Loucy (cell line): ENCODE data around the gene RBM6.

Experiments
- H2AFZ ChIP-seq: fragments of 200-600 bp; sonication (generic); 2 replicates; pipeline ENCODE4 v1.6.0; 2016; ENCODE audit warnings: antibody characterized with exemption, mild to moderate bottlenecking, low read length, moderate library complexity
- H3F3A ChIP-seq: fragments of 200-600 bp; 2 replicates; pipeline ENCODE4 v1.6.0; 2016; ENCODE audit warnings: antibody characterized with exemption, low read depth, mild to moderate bottlenecking
- H3K27me3 ChIP-seq: fragments of 200-600 bp; sonication (generic); 2 replicates; pipeline ENCODE4 v1.6.1; 2014; ENCODE audit warnings: low read length, mild to moderate bottlenecking; ENCODE audit not compliant: insufficient read depth, poor library complexity, severe bottlenecking
- H3K36me3 ChIP-seq: fragments of 200-600 bp; sonication (generic); 2 replicates; pipeline ENCODE4 v1.6.1; 2016; ENCODE audit warnings: low read length; ENCODE audit not compliant: insufficient read depth
- H3K4me1 ChIP-seq: fragments of 200-600 bp; sonication (generic); 2 replicates; pipeline ENCODE4 v1.5.1; 2014; ENCODE audit warnings: low read length, mild to moderate bottlenecking; ENCODE audit not compliant: insufficient read depth, poor library complexity, severe bottlenecking
- H3K4me2 ChIP-seq: fragments of 200-600 bp; sonication (generic); 2 replicates; pipeline ENCODE4 v1.6.0; 2014; ENCODE audit warnings: antibody characterized with exemption, low read length, low read depth, mild to moderate bottlenecking; ENCODE audit not compliant: poor library complexity, severe bottlenecking
- H3K4me3 ChIP-seq: fragments of 200-600 bp; sonication (generic); 2 replicates; pipeline ENCODE4 v1.5.1; 2014; ENCODE audit warnings: low read length, mild to moderate bottlenecking, mixed read lengths; ENCODE audit not compliant: poor library complexity, severe bottlenecking
- H3K79me2 ChIP-seq: fragments of 200-600 bp; sonication (generic); 2 replicates; pipeline ENCODE4 v1.6.1; 2014; ENCODE audit warnings: low read length; ENCODE audit not compliant: insufficient read depth
- H3K9ac ChIP-seq: fragments of 200-600 bp; sonication (generic); 2 replicates; pipeline ENCODE4 v1.6.0; 2014; ENCODE audit warnings: mild to moderate bottlenecking, low read depth, low read length, moderate library complexity; ENCODE audit not compliant: poor library complexity, severe bottlenecking
- H3K9me2 ChIP-seq: fragments of 200-600 bp; sonication (generic); replicated peaks from 2 replicates; pipeline ENCODE4 v1.6.1; 2016; ENCODE audit warnings: low read depth, low read length, mixed read lengths
- H3K9me3 ChIP-seq: fragments of 200-600 bp; sonication (generic); 2 replicates; pipeline ENCODE4 v1.6.1; 2014; ENCODE audit warnings: mild to moderate bottlenecking, antibody characterized with exemption, low read length, low read depth; ENCODE audit not compliant: insufficient read depth
- H4K20me1 ChIP-seq: fragments of 200-600 bp; sonication (generic); 2 replicates; pipeline ENCODE4 v1.6.0; 2014; ENCODE audit warnings: antibody characterized with exemption, low read length, mild to moderate bottlenecking; ENCODE audit not compliant: insufficient read depth, poor library complexity, severe bottlenecking
- EZH2phosphoT487 ChIP-seq: fragments of 200-600 bp; IDR thresholded peaks from 2 replicates; pipeline ENCODE4 v1.6.1; 2018; ENCODE audit warnings: antibody characterized with exemption, mild to moderate bottlenecking, moderate library complexity, borderline replicate concordance
- TF ChIP-seq, protein P1 (sequence below): fragments of 200-600 bp; sonication (generic); conservative IDR thresholded peaks from 2 replicates; pipeline ENCODE4 v1.5.1; 2014; ENCODE audit warnings: mild to moderate bottlenecking, antibody characterized with exemption, low read length

RBM6 gene

DNA sequence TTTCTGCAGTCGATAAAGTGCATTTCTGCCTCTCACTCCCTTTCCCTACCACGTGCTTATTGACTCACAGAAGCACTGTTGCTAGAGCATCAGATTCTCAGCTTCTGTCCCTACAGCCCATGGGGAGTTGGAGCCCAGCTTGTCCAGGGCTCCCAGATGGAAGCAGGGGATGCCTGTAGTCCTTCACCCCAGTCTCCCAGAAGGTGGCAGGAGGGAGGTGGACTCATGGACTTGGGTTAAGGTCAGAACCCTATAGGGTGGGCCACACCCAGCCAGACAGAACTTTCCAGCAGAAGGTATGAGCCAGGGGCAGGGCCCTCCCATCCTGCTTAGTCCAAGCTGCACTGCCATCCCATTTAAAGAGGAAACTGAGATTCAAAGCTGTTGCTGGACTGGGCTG, 182.1 kb downstream of the RBM6 start:
- H2AFZ ChIP-seq: no peak overlapping the region
- no peak overlapping the region for H3K9ac ChIP-seq
- no peaks in the 10 kb centered on the region for H3K4me1 ChIP-seq
- H3K36me3 ChIP-seq: peaks cover 41% of the 10 kb centered on the region
- TF ChIP-seq EZH2phosphoT487: no peak
- TF ChIP-seq, protein P1, sequence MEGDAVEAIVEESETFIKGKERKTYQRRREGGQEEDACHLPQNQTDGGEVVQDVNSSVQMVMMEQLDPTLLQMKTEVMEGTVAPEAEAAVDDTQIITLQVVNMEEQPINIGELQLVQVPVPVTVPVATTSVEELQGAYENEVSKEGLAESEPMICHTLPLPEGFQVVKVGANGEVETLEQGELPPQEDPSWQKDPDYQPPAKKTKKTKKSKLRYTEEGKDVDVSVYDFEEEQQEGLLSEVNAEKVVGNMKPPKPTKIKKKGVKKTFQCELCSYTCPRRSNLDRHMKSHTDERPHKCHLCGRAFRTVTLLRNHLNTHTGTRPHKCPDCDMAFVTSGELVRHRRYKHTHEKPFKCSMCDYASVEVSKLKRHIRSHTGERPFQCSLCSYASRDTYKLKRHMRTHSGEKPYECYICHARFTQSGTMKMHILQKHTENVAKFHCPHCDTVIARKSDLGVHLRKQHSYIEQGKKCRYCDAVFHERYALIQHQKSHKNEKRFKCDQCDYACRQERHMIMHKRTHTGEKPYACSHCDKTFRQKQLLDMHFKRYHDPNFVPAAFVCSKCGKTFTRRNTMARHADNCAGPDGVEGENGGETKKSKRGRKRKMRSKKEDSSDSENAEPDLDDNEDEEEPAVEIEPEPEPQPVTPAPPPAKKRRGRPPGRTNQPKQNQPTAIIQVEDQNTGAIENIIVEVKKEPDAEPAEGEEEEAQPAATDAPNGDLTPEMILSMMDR: no peak
- H3K4me2 ChIP-seq: no peak overlapping the region
- no peaks in the 10 kb centered on the region for H4K20me1 ChIP-seq
- H3K9me2 ChIP-seq: no peaks in the 10 kb centered on the region
- no peak overlapping the region for H3K4me3 ChIP-seq
- H3K9me3 ChIP-seq: no peaks in the 10 kb centered on the region
- H3K27me3 ChIP-seq: no peaks in the 10 kb centered on the region
- H3K79me2 ChIP-seq: no peaks in the 10 kb centered on the region
- no peaks in the 10 kb centered on the region for H3F3A ChIP-seq

DNA sequence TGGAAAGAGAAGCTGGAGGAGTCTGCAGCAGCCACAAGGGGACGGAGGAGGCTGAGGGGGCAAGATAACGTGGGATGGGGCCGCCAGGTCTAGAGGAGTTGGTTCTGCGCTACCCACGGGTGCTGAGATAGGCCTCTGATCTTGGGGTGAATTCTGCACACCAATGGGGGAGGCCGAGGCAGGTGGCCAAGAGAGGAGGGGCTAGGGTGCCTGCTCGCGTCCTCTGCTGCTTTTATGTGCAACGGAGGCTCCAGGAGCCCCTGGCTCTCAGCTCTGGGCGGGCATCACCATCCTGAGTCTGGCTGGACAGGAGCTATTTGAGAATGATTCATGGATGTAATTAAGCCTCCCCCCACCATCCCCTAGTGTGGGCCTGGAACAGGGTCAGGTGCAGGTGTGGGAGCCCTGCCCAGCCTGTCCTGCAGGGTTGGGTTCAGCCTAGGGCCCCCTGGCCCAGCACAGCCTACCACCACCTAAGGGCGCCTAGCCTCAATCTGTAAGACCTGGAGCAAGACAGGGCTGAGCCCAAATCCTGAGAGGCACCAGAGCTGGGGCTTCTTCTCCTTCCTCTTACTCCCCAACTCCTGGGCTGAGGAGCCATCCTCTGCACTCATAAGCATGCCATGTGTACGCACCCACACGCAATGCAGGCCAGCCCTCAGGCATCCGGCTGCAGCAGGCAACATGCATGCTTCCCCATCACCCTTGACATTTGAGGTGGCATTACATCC, 182.9 kb downstream of the RBM6 start:
- Histone ChIP-seq H3K9ac (no peak overlapping the region), H3K4me1 (no peaks in the 10 kb centered on the region), H3K27me3 (no peaks in the 10 kb centered on the region), H3K4me2 (no peak overlapping the region), H3K4me3 (no peak overlapping the region), H2AFZ (no peak overlapping the region), H3K79me2 (no peaks in the 10 kb centered on the region), H3K9me3 (no peaks in the 10 kb centered on the region), H3F3A (no peaks in the 10 kb centered on the region), H3K9me2 (no peaks in the 10 kb centered on the region), H4K20me1 (no peaks in the 10 kb centered on the region), H3K36me3 (peaks cover 33% of the 10 kb centered on the region)
- TF ChIP-seq, protein P1: no peak
- TF ChIP-seq EZH2phosphoT487: no peak

DNA sequence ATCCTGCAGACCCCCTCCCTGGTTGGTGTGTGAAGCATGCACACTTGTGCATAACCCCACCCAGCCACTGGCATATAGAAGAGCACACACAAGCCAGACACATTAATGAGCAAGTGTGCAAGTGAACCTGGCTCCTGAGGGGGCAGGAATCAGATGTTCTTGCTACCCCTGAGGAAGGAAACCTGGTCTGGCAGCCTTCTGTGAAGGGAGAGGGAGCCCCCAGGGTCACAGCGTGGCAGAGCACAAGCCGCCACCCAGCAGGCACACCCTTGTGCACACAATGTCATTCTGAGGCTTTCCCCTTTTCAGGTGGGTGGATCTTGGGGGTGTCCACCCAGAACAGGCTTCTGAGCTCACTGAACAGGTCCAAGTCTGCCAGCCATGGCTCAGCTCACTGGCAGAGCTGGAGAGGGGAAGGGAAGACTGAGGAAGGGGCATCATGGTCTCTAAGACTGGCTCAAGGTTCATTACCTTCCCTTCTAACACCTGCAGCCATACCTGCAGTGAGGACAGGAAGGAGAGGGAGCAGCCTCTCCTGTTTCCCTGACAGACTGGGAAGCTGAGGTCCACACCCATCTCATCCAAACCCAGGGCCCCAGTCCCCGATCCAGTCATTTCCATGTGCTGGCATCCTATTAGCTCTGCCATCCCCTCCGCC, 183.6 kb downstream of the RBM6 start:
- H3F3A ChIP-seq: no peaks in the 10 kb centered on the region
- H3K27me3 ChIP-seq: no peaks in the 10 kb centered on the region
- H2AFZ ChIP-seq: no peak overlapping the region
- no peaks in the 10 kb centered on the region for H3K79me2 ChIP-seq
- TF ChIP-seq EZH2phosphoT487: no peak
- TF ChIP-seq, protein P1: no peak
- no peaks in the 10 kb centered on the region for H3K9me3 ChIP-seq
- no peaks in the 10 kb centered on the region for H3K9me2 ChIP-seq
- H3K4me3 ChIP-seq: no peak overlapping the region
- no peaks in the 10 kb centered on the region for H4K20me1 ChIP-seq
- peaks cover 26% of the 10 kb centered on the region; the same call in 1 of the 2 replicates for H3K36me3 ChIP-seq
- H3K4me1 ChIP-seq: no peaks in the 10 kb centered on the region
- no peak overlapping the region for H3K9ac ChIP-seq
- H3K4me2 ChIP-seq: no peak overlapping the region
